ENCODE measurements around the gene PRKACA. TPM values are rescaled to one million over a fixed set of nuclear protein-coding genes. Genes with fewer than 3 reads are reported as not detected.

PRKACA gene
- total RNA-seq, 1 experiment from 2014 or later = 48.1 TPM

DNA sequence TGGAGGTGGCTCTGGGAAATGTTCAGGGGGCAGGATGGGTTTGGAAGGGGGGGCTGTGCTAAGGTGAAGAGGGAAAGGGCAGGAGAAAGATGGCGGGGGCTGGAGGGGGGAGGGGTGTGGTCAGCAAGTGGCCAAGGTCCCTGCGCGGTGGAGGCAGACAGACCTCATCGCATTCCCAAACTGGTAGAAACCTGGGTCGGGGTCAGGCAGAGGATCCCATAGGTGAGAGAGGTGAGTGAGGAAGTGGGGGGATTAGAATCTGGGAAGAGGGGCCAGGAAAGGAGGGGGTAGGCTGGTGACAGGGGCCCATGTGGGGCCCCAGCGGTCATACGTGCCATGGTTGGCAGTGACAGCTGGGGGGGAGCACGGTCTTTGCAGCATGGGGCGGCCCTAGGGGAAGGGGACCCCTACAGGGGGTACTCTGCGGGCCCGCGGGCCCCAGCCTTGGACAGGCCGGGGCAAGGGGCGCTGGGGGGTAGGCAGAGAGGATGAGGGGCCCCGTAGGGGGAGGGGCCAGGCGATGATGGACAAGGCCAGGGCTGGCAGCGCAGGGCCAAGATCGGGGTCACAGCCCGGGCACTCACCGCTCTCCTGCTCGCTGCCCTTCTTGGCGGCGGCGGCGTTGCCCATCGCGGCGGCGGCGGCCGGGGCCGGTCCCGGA lies 514 bp downstream of the PRKACA start:
- no peak for DNase-seq (ENCODE audit: low spot score)

GRCh38 chr19:14116525-14116917 lies 1.0 kb downstream of the PRKACA start:
- DNase-seq (ENCODE audit: low spot score) = no peak

DNA sequence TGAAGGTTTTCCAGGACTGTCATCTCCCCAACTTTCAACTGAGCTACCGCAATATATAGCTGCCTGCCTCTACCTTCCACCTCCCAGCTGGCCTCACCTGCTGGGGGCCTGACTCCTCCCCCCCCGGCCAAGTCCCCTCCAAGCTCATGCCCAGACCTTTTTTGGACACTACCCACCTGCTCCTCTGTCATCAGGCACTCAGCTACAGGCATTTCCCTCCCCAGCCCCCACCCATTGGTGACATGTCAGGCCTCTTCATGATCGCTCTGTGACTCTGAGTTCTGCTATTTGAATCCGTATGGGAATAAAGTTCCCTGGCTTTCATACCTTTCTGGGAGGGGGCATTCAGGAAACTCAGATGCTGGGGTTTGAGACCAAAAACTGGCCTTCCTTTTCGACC lies 1.8 kb downstream of the PRKACA start:
- DNase-seq (ENCODE audit: low spot score) = no peak

DNA sequence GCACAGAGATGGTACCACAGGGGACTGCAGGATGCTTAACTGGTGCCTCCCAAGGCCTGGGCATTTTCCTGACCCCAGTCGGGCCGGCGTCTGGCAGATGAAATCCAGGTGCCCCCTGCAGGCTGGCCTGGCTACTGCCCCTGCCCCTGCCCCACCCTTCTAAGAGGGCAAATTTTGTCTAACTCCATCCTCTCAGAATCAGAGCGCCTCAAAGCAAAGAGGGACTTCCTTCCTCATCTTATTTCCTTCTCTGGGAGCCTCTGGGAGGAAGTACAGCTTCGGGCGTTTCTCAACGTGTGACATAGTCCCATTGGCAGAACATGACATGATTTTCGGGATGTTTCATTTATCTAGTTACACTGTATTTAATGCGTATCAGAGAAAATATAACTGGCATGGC lies 2.7 kb downstream of the PRKACA start:
- no peak for DNase-seq (ENCODE audit: low spot score)

- no peak for DNase-seq (ENCODE audit: low spot score)
These were observed 3.1 kb downstream of the PRKACA start for GRCh38 chr19:14114439-14114838.

GRCh38 chr19:14113762-14114414 lies 3.7 kb downstream of the PRKACA start:
- no peak for DNase-seq (ENCODE audit: low spot score)

DNA sequence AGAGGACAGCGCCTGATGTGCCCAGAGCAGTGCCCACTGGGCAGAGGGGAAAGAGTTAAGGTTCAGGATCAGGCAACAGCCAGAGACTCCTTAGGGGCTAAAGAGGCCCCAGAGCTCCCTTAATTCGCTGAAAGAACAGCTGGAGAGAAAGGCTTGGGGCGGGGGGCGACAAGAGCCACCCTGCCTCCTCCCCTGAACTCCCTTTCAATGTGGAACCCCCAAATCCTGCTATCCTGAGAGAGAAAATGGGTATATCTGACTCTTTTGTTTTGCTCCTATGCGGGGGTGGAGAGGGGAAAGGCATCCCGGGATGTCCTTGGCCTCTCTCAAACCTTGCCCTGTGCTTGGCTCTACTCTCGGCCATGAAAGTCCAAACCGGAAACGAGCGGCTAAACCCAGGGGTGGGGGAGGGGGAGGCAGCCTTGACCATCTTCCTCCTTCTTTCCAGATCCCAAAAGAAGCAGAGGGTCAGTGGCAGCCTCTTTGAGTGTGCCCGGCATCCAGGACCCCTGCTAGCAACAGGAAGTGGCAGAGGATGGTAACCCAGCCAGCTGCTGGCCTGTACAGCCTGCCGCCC lies 4.7 kb downstream of the PRKACA start:
- no peak for DNase-seq (ENCODE audit: low spot score)

GRCh38 chr19:14112051-14112808 lies 5.3 kb downstream of the PRKACA start:
- no peak for DNase-seq (ENCODE audit: low spot score)

DNA sequence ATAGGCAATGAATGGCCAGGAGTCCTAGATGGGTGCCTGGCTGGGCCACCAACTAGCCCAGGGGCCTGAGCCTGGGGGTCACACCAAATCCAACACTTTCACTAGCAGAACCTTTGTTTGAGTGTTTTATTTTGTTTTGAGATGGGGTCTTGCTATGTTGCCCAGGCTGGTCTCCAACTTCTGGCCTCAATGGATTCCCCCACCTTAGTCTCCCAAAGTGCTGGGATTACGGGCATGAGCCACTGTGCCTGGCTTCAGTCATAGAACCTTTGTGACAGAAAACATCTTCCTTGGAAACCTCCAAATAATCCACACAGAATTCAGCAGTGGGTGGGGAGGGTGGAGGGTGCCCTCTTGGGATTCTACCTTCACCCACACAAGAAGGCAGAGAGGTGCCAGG lies 6.1 kb downstream of the PRKACA start:
- no peak for DNase-seq (ENCODE audit: low spot score)

- DNase-seq (ENCODE audit: low spot score) = no peak
These were observed 6.9 kb downstream of the PRKACA start for GRCh38 chr19:14110650-14111049.

DNA sequence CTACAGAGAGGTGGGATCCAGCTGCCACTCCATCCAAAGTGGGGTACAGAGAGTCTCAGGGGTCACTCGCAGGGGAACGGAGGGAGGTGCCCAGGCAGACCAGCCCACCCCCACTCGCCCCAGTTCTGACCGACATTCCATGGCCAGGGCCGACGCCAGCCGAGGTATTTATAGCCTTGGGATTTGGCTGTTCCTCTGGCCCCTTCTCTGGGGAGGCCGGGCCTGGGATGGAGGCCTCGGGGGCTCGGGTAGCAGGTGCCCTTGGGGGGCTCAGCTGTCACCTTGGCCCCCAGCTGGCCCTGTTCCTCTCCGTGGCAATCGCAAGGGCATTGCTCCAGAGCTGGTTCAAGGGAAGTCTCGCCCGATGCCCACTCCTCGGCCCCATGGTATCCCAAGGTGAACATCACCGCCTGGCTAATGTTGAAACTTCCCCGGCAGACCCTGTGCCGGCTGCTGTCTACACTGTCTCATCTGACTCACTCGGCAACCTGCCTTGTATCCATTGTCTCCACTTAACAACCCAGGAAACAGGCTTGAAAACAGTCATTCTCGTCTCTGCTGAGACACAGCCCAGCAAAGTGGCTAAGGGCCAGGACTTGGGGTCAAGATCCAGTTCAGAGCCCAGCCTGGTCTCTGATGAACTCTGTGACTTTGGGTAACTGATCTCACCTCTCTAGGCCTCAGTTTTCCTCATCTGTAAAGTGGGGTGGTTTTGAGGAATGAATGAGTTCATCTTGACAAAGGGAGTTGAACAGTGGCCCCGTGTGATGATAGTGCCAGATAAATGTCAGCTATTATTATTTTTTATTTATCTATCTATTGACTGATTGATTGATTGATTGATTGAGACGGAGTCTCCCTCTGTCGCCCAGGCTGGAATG lies 9.7 kb downstream of the PRKACA start:
- no peak for DNase-seq (ENCODE audit: low spot score)

DNA sequence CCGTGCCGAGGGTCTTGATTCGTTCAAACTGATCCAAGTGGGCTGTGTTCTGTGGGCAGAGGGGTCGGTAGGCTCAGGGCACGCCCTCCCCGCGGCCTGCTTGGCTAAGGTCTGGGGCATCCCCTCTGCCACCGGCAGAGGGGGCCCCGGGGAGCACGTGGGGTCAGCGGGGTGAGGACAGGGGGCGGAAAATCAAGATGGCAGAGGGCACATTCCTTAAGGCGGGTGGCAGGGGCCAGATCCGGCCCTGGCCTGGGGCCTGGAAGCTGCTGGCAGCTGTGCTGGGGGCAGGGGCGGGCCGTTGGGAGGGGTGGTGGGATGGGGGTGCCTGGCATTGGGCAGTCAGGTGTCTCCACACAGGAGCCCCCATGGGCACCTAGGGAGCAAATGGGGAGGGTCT lies 10.7 kb downstream of the PRKACA start:
- DNase-seq (ENCODE audit: low spot score) = no peak

- no peak for DNase-seq (ENCODE audit: low spot score)
These were observed 11.9 kb downstream of the PRKACA start for GRCh38 chr19:14105680-14106079.

DNA sequence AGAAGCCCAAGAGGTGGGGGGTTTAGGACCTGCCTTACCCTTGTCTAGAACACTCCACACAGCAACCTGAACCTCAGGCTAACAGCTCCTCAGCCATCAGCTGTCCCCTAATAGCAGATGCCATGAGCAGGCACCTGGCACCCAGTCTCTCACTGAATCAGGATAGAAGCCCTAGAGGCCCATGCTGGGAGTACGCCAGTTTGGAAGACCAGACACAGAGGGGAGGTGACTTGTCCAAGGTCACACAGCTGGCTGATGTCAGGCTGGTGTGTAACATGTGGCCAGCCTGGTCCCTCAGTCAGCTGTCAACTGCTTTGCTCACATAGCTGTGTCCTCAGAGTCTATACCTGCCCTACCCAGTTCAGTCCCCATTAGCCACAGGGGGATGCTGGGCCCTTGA lies 14.3 kb downstream of the PRKACA start:
- no peak for DNase-seq (ENCODE audit: low spot score)

- DNase-seq (ENCODE audit: low spot score) = no peak
These were observed 14.8 kb downstream of the PRKACA start for GRCh38 chr19:14102756-14103155.

- DNase-seq (ENCODE audit: low spot score) = no peak
These were observed 15.4 kb downstream of the PRKACA start for GRCh38 chr19:14102102-14102696.

DNA sequence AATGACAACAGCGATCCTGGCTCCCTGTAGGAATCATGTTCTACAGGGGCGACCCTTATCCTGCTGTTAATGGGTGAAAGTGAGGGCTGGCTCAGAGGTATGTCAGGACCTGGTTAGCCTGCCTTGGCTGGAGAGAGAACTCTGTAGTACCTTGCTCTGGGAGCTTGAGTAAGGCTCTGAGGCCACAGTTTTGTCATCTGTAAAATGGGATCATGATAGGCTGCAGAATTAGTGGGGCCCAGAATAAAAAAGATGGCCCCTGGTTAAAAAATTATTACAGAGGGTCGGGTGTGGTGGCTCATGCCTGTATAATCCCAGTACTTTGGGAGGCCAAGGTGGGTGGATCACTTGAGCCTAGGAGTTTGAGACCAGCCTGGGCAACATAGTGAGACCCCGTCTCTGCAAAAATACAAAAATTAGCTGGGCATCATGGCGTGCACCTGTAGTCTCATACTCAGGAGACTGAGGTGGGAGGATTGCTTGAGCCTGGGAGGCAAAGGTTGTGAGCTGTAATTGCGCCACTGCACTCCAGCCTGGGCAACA lies 16.5 kb downstream of the PRKACA start:
- no peak for DNase-seq (ENCODE audit: low spot score)

- DNase-seq (ENCODE audit: low spot score) = no peak
These were observed 19.9 kb downstream of the PRKACA start for GRCh38 chr19:14097532-14098151.

DNA sequence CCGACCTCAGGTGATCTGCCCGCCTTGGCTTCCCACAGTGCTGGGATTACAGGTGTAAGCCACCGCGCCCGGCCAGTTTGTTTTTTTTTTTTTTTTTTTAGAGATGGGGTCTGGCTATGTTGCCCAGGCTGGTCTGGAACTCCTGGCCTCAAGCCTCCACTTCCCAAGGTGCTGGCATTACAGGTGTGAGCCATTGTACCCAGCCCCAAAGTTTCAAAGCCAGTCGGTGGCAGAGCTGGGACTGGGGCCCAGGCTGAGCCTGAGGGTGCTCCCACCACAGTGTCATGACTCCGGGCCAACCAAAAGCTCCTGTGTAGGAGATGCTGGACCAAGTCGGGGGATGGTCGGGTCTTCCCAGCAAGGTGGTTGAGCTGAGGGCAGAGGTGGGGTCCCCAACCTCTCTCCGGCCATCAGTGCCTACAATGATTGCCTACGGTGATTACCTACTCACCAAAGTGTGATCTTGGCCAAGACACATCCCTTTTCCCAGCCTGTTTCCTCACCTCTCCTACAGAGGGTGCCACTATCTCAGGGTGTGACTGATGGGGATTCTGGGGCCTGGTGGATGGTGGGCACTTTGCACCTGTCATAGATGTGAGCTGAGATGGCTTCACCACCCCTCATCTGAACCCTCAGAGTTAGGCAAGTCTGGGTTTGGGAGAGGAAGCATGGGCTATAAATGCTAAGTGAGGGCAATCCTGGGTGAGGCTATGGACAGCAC lies 21.1 kb downstream of the PRKACA start:
- no peak for DNase-seq (ENCODE audit: low spot score)

DNA sequence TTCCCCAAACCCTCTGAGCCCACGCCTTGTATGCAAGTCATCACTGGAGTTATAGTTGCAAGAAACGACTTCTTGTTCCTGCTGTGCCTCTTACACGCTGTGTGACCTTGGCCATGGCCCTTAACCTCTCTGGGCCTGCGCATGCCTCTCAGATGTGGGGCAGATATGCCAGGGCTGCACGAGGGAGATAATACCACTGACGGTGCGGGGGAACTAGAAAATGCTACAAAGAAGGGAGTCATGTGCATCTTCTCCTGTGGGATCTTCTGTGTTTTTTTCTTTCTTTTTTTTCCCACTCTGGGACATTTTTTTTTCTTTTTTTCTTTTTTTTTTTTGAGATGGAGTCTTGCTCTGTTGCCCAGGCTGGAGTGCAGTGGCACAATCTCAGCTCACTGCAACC lies 22.7 kb downstream of the PRKACA start:
- no peak for DNase-seq (ENCODE audit: low spot score)
